A549 treated with dexamethasone at 1 μM for 4 hours (cell line): ENCODE results near the gene GRB14. TPM values are rescaled to one million over a fixed set of nuclear protein-coding genes. Genes with fewer than 3 reads are reported as not detected.

Experiments
- total RNA-seq: library from RNA; stranded (reverse); fragments of 200-300 nt; extraction: Qiagen RNA extraction; gene quantifications from 5 replicates; pipeline ENCODE4 v1.2.3, GENCODE V29; 2022

The GRB14 gene
- 4.8 to 6.5 TPM (median 5.1 TPM) in 5 replicates for total RNA-seq

DNA sequence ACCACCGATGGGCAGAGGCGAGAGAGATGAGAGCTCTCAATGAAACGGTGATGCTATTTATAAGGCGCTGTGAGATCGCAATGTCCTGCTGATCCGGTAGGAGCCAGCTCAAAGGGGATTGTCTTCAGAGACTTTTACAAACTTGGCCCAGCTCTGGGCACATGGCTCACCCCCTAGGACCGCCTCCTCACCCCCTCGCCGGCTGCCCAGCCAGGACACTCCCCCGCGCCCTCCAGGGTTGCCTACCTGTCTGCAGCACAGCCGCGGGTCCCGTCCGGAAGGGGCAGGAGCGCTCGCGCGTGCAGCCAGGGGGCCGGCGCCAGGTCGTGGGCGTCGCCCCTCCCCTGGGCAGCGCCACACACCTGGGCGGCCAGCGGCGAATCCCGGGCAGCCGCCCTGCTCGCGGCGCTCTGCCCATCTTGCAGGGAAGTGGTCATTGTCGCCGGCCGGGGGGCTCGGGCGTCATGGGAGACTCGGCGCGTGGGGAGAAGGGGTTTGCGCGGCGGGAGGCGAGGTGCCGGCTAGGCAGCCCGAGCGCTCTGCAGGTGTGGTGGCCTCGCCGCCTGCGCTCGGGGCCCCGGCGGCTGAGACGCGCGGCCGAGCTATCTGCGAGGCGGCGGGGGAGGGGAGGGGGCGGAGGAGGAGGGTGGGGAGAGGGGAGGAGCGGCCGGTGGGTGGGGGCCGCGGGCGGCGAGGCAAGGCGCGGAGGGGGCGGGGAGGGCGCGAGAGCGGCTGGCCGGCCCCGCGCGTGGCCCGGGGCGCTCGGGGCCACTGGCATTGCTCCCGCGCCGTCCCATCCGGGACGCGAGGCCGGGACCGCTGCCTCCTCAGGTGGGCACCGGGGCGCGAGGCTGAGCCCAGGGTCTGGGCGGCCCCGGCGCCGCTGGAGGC, at the start of gene GRB14:
TSS of gene GRB14 (minus strand) at position 610 of the 891 bp plus-strand sequence. CDS start at position 437, 173 bp downstream.

Other genes starting within 250 kb of the GRB14 start
- 4.5 to 6.9 TPM (median 6.0 TPM) in 5 replicates for gene COBLL1, start 220.3 kb upstream of the GRB14 start, total RNA-seq